Measurements from ENCODE around the gene MTPN. TPM values are rescaled to one million over a fixed set of nuclear protein-coding genes. Genes with fewer than 3 reads are reported as not detected.

Gene MTPN
- total and polyA plus RNA-seq, 10 of the 15 experiments (the other 5 are each of a cell fraction or from before 2014, with no cell fraction given): 38.7 to 146 (median 85.4) TPM

DNA sequence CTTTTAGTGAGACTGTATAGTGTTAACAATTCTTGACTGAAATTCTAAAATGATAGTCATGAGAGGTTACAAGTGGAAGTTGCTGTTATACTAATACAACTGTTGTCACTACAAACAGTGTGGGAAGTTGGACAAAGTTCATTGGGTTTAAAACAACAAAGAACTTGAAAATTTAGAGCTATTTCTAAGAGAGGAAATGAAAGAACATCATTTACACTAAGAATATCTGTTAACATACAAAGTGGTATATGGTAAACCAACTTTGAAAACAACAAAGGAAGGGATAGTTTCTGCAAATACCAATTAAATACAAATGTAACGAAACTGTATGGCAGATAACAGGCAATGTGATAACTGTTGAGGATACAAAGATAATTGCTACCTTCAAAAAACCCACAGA is 11.6 kb downstream of the MTPN start (continued):
- TF ChIP-seq MEF2B (IDR thresholded peaks at IDR 0.05; ENCODE audit: partially characterized antibody, poor library complexity, severe bottlenecking) (peak; percentile 78), NFIC (IDR thresholded peaks at IDR 0.05; ENCODE audit: low read depth, low read length) (peak; percentile 27; the same call in 1 of the 2 replicates), MXI1 (IDR thresholded peaks at IDR 0.05; ENCODE audit: low read depth, low read length) (no peak), CHD4 (IDR thresholded peaks at IDR 0.05) (no peak), RAD21 (IDR thresholded peaks at IDR 0.05; ENCODE audit: insufficient read depth, low read depth, low read length) (no peak), WRNIP1 (IDR thresholded peaks at IDR 0.05; ENCODE audit: borderline replicate concordance, low read depth, low read length) (no peak), NFYB (IDR thresholded peaks at IDR 0.05; ENCODE audit: insufficient read depth, low read depth, low read length) (no peak), ZNF274 (IDR thresholded peaks at IDR 0.05; ENCODE audit: insufficient read depth, insufficient read length) (no peak), NBN (IDR thresholded peaks at IDR 0.05) (peak; percentile 65; the same call in 1 of the 2 replicates), IKZF1 (conservative IDR thresholded peaks at IDR 0.05) (peak; percentile 30; the same call in 1 of the 2 replicates), SPI1 (IDR thresholded peaks at IDR 0.05; ENCODE audit: borderline replicate concordance, insufficient read depth, low read depth, low read length) (peak; percentile 69; the same call in 1 of the 2 replicates), PAX8 (IDR thresholded peaks at IDR 0.05) (0 out of 2 replicates have a peak, but pooled peaks have one; percentile 18), POU2F2 (IDR thresholded peaks at IDR 0.05; ENCODE audit: borderline replicate concordance, low read depth, low read length) (no peak), SIX5 (IDR thresholded peaks at IDR 0.05; ENCODE audit: low read depth, low read length, severe bottlenecking) (no peak), ATF2 (IDR thresholded peaks at IDR 0.05; ENCODE audit: low read length) (0 out of 2 replicates have a peak, but pooled peaks have one; percentile 52), ZNF24 (IDR thresholded peaks at IDR 0.05) (peak; percentile 64), TCF7 (IDR thresholded peaks at IDR 0.05; ENCODE audit: borderline replicate concordance) (peak; percentile 39; the same call in 1 of the 2 replicates), JUND (IDR thresholded peaks at IDR 0.05; ENCODE audit: low read depth, low read length) (no peak), SP1 (IDR thresholded peaks at IDR 0.05; ENCODE audit: low read depth, low read length) (no peak), RCOR1 (conservative IDR thresholded peaks at IDR 0.05; ENCODE audit: low read depth, low read length) (no peak), SMAD1 (IDR thresholded peaks at IDR 0.05; ENCODE audit: low read depth, partially characterized antibody) (no peak)
- TF ChIP-seq, protein P1, sequence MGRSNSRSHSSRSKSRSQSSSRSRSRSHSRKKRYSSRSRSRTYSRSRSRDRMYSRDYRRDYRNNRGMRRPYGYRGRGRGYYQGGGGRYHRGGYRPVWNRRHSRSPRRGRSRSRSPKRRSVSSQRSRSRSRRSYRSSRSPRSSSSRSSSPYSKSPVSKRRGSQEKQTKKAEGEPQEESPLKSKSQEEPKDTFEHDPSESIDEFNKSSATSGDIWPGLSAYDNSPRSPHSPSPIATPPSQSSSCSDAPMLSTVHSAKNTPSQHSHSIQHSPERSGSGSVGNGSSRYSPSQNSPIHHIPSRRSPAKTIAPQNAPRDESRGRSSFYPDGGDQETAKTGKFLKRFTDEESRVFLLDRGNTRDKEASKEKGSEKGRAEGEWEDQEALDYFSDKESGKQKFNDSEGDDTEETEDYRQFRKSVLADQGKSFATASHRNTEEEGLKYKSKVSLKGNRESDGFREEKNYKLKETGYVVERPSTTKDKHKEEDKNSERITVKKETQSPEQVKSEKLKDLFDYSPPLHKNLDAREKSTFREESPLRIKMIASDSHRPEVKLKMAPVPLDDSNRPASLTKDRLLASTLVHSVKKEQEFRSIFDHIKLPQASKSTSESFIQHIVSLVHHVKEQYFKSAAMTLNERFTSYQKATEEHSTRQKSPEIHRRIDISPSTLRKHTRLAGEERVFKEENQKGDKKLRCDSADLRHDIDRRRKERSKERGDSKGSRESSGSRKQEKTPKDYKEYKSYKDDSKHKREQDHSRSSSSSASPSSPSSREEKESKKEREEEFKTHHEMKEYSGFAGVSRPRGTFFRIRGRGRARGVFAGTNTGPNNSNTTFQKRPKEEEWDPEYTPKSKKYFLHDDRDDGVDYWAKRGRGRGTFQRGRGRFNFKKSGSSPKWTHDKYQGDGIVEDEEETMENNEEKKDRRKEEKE (IDR thresholded peaks at IDR 0.05): no peak
- TF ChIP-seq, protein P2, sequence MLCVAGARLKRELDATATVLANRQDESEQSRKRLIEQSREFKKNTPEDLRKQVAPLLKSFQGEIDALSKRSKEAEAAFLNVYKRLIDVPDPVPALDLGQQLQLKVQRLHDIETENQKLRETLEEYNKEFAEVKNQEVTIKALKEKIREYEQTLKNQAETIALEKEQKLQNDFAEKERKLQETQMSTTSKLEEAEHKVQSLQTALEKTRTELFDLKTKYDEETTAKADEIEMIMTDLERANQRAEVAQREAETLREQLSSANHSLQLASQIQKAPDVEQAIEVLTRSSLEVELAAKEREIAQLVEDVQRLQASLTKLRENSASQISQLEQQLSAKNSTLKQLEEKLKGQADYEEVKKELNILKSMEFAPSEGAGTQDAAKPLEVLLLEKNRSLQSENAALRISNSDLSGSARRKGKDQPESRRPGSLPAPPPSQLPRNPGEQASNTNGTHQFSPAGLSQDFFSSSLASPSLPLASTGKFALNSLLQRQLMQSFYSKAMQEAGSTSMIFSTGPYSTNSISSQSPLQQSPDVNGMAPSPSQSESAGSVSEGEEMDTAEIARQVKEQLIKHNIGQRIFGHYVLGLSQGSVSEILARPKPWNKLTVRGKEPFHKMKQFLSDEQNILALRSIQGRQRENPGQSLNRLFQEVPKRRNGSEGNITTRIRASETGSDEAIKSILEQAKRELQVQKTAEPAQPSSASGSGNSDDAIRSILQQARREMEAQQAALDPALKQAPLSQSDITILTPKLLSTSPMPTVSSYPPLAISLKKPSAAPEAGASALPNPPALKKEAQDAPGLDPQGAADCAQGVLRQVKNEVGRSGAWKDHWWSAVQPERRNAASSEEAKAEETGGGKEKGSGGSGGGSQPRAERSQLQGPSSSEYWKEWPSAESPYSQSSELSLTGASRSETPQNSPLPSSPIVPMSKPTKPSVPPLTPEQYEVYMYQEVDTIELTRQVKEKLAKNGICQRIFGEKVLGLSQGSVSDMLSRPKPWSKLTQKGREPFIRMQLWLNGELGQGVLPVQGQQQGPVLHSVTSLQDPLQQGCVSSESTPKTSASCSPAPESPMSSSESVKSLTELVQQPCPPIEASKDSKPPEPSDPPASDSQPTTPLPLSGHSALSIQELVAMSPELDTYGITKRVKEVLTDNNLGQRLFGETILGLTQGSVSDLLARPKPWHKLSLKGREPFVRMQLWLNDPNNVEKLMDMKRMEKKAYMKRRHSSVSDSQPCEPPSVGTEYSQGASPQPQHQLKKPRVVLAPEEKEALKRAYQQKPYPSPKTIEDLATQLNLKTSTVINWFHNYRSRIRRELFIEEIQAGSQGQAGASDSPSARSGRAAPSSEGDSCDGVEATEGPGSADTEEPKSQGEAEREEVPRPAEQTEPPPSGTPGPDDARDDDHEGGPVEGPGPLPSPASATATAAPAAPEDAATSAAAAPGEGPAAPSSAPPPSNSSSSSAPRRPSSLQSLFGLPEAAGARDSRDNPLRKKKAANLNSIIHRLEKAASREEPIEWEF (IDR thresholded peaks at IDR 0.05; ENCODE audit: insufficient replicate concordance, low read depth, low read length): no peak

All from GM12878 (cell line).